ENCODE data around the gene LAMC3.

DNA sequence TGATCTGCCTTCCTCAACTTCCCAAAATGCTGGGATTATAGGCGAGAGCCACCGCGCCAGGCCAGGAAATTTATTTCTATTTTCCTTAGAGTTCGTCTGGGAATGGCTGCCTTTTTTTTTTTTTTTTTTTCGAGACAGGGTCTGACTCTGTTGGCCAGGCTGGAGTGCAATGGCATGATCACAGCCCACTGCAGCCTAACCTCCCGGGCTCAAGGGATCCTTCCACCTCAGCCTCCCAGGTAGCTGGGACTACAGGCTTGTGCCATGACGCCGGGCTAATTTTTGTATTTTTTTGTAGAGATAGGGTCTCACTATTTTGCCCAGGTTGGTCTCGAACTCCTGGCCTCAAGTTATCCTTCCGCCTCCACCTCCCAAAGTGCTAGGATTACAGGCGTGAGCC is 888 bp upstream of the LAMC3 start:
- TF ChIP-seq POLR2A (IDR thresholded peaks at IDR 0.05; ENCODE audit: low read length), result no peak
- no peak for TF ChIP-seq GATA1 (IDR thresholded peaks at IDR 0.05; ENCODE audit: low read depth, low read length)

Measured in erythroblast (primary cell).